HUES48 (cell line): ENCODE results near the gene NOS1.
"Not testable (repeated sequence)": the region's sequence is repeated elsewhere in the genome, so short reads cannot be mapped to it uniquely, and the experiment has no call there.

Source experiments
- H3K27ac ChIP-seq: one replicate; pipeline ENCODE4 v1.7.0; 2013; ENCODE audit warnings: low read depth, low read length, inconsistent platforms
- H3K27me3 ChIP-seq: 2 replicates; pipeline ENCODE4 v1.6.1; 2013; ENCODE audit warnings: mild to moderate bottlenecking, low read length; ENCODE audit not compliant: control insufficient read depth, insufficient read depth
- H3K36me3 ChIP-seq: 2 replicates; pipeline ENCODE4 v1.6.1; 2013; ENCODE audit warnings: low read length; ENCODE audit not compliant: control insufficient read depth, insufficient read depth
- H3K4me1 ChIP-seq: 2 replicates; pipeline ENCODE4 v1.6.1; 2013; ENCODE audit warnings: mild to moderate bottlenecking, low read length; ENCODE audit not compliant: control insufficient read depth, insufficient read depth
- H3K4me3 ChIP-seq: 2 replicates; pipeline ENCODE4 v1.5.1; 2013; ENCODE audit warnings: mild to moderate bottlenecking, low read depth, low read length
- H3K9ac ChIP-seq: 2 replicates; pipeline ENCODE4 v1.6.1; 2013; ENCODE audit warnings: mild to moderate bottlenecking, low read depth, low read length, moderate library complexity
- H3K9me3 ChIP-seq: 2 replicates; pipeline ENCODE4 v1.6.1; 2013; ENCODE audit warnings: low read length; ENCODE audit not compliant: control insufficient read depth, insufficient read depth

NOS1 gene

GRCh38 chr12:117393656-117394055 is 32.2 kb upstream of the NOS1 start:
- Histone ChIP-seq H3K27ac (no peak overlapping the region), H3K4me1 (no peaks in the 10 kb centered on the region), H3K9me3 (no peaks in the 10 kb centered on the region), H3K27me3 (no peaks in the 10 kb centered on the region), H3K4me3 (no peak overlapping the region), H3K9ac (no peak overlapping the region), H3K36me3 (no peaks in the 10 kb centered on the region)

GRCh38 chr12:117390866-117391265 is 29.4 kb upstream of the NOS1 start:
- Histone ChIP-seq H3K27me3 (no peaks in the 10 kb centered on the region), H3K9ac (no peak overlapping the region), H3K9me3 (no peaks in the 10 kb centered on the region), H3K27ac (no peak overlapping the region), H3K36me3 (no peaks in the 10 kb centered on the region), H3K4me3 (no peak overlapping the region), H3K4me1 (no peaks in the 10 kb centered on the region)

GRCh38 chr12:117388951-117389446 is 27.6 kb upstream of the NOS1 start:
- Histone ChIP-seq H3K9ac (no peak overlapping the region), H3K9me3 (no peaks in the 10 kb centered on the region), H3K27ac (no peak overlapping the region), H3K4me3 (no peak overlapping the region), H3K27me3 (no peaks in the 10 kb centered on the region), H3K36me3 (no peaks in the 10 kb centered on the region), H3K4me1 (no peaks in the 10 kb centered on the region)

- Histone ChIP-seq H3K36me3 (no peaks in the 10 kb centered on the region), H3K4me1 (no peaks in the 10 kb centered on the region), H3K27me3 (no peaks in the 10 kb centered on the region), H3K9me3 (no peaks in the 10 kb centered on the region), H3K9ac (no peak overlapping the region), H3K4me3 (no peak overlapping the region), H3K27ac (no peak overlapping the region)
These were observed 26.4 kb upstream of the NOS1 start for GRCh38 chr12:117387832-117388231.

- H3K36me3 ChIP-seq = no peaks in the 10 kb centered on the region
These were observed 23.3 kb upstream of the NOS1 start for GRCh38 chr12:117384735-117385134.

GRCh38 chr12:117380083-117380482 is 18.7 kb upstream of the NOS1 start:
- Histone ChIP-seq H3K36me3 (no peaks in the 10 kb centered on the region), H3K9me3 (0 out of 2 replicates have a peak, but pooled peaks cover 4% of the 10 kb centered on the region), H3K27ac (no peak overlapping the region), H3K4me3 (no peak overlapping the region), H3K9ac (no peak overlapping the region), H3K27me3 (no peaks in the 10 kb centered on the region), H3K4me1 (no peaks in the 10 kb centered on the region)

More at GRCh38 chr12:117384735-117385134, 23.3 kb upstream of the NOS1 start:
- no peaks in the 10 kb centered on the region for H3K27me3 ChIP-seq
- H3K4me3 ChIP-seq = no peak overlapping the region
- H3K4me1 ChIP-seq = no peaks in the 10 kb centered on the region
- H3K27ac ChIP-seq = no peak overlapping the region
- H3K9ac ChIP-seq = no peak overlapping the region
- H3K9me3 ChIP-seq = no peaks in the 10 kb centered on the region

GRCh38 chr12:117377758-117378157 is 16.3 kb upstream of the NOS1 start:
- H3K27me3 ChIP-seq = no peaks in the 10 kb centered on the region

GRCh38 chr12:117370588-117370987 is 9.2 kb upstream of the NOS1 start:
- Histone ChIP-seq H3K9me3 (no peaks in the 10 kb centered on the region), H3K27me3 (0 out of 2 replicates have a peak, but pooled peaks cover 4% of the 10 kb centered on the region), H3K4me3 (no peak overlapping the region), H3K36me3 (no peaks in the 10 kb centered on the region), H3K9ac (no peak overlapping the region), H3K27ac (no peak overlapping the region), H3K4me1 (no peaks in the 10 kb centered on the region)

More at GRCh38 chr12:117377758-117378157, 16.3 kb upstream of the NOS1 start:
- Histone ChIP-seq H3K36me3 (no peaks in the 10 kb centered on the region), H3K4me3 (no peak overlapping the region), H3K4me1 (no peaks in the 10 kb centered on the region), H3K9me3 (0 out of 2 replicates have a peak, but pooled peaks cover 4% of the 10 kb centered on the region), H3K27ac (no peak overlapping the region), H3K9ac (no peak overlapping the region)

- H3K27me3 ChIP-seq, H3K9ac ChIP-seq, H3K27ac ChIP-seq: not testable (repeated sequence)
These were observed 8.6 kb upstream of the NOS1 start for GRCh38 chr12:117370000-117370399.

GRCh38 chr12:117367006-117367638 is 5.7 kb upstream of the NOS1 start:
- Histone ChIP-seq H3K9ac (no peak overlapping the region), H3K36me3 (no peaks in the 10 kb centered on the region), H3K27ac (no peak overlapping the region), H3K27me3 (peaks cover 32% of the 10 kb centered on the region), H3K4me3 (no peak overlapping the region), H3K4me1 (no peaks in the 10 kb centered on the region), H3K9me3 (no peaks in the 10 kb centered on the region)

More at GRCh38 chr12:117370000-117370399, 8.6 kb upstream of the NOS1 start:
- H3K4me1 ChIP-seq, H3K9me3 ChIP-seq, H3K36me3 ChIP-seq, H3K4me3 ChIP-seq: not testable (repeated sequence)

- Histone ChIP-seq H3K27me3 (peaks cover 51% of the 10 kb centered on the region), H3K9ac (no peak overlapping the region), H3K9me3 (no peaks in the 10 kb centered on the region), H3K4me3 (no peak overlapping the region), H3K27ac (no peak overlapping the region), H3K4me1 (no peaks in the 10 kb centered on the region), H3K36me3 (no peaks in the 10 kb centered on the region)
These were observed 3.7 kb upstream of the NOS1 start for GRCh38 chr12:117365049-117365616.
